ENCODE data around the gene ABHD14A. TPM values are rescaled to one million over a fixed set of nuclear protein-coding genes. Genes with fewer than 3 reads are reported as not detected.

ABHD14A gene
- total and polyA plus RNA-seq, 5 donors from 2014 or later: 12.7 to 137 (median 93.2) TPM

DNA sequence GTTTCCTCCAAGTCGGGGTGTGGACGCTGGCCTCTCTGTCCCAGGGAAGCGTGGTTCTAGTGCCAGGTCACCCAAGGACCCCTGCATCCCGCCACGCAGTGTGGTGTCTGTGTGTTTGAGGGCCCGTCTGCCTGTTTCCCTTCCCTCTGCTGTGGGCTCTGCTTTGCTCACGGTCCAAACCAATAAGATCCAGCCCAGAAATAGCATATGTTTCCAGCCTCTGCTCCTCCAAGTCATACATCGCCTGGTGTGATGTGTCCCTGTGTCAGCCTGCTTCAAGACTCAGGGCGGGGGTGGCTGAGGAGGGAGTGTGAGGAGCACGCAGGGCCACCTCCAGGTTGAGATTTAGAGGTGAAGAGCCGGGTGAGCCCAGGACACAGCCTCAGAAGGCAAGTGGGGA is 42.7 kb downstream of the ABHD14A start:
- Mint-ChIP-seq H3K4me1 (peaks cover 0 to 3% (median 0%) of the 10 kb centered on the region in 4 donors), H3K27me3 (no peaks in the 10 kb centered on the region)

DNA sequence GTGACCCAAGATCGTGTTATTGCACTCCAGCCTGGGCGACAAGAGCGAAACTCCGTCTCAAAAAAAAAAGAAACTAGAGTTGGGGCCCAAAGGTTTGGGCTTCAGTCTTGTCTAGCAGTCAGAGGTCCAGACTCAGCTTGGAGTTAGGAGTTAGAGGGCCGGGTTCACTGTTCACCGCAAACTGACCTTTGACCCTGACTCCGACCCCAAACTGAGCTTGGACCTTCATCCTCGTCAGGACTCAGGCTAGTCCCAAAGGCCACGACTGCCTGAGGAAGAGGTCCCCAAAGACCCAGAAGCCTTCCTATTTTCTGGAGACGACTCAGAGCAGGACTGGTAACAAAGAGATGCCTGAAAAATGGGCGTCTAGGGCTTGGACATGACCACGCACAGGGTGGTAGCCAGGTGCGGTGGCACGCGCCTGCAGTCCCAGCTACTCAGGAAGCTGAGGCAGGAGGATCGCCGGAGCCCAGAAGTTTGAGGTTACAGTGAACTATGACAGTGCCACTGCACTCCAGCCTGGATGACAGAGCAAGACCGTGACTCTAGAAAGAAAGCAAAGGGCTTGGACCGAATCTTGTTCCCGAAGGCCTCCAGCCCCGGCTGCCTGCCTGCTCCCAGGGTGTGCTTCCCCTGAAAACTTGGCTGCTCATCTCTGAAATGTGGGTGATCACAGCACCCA is 43.6 kb downstream of the ABHD14A start:
- no peaks in the 10 kb centered on the region for H3K27me3 ChIP-seq (ENCODE audit: control insufficient read depth, insufficient read depth, low read length)
- no peak for DNase-seq
- Mint-ChIP-seq H3K4me3 (no peak overlapping the region), H3K27ac (no peak overlapping the region), H3K9me3 (no peaks in the 10 kb centered on the region), H3K36me3 (no peaks in the 10 kb centered on the region), H3K27me3 (no peaks in the 10 kb centered on the region), H3K4me1 (peaks cover 0 to 3% (median 0%) of the 10 kb centered on the region in 4 donors)
- no peak overlapping the region for H3K4me3 ChIP-seq (ENCODE audit: low read depth, low read length)
- H3K9me3 ChIP-seq (ENCODE audit: control insufficient read depth in 2 of 2, low read length in 2 of 2): no peaks in the 10 kb centered on the region
- no peak for ATAC-seq (ENCODE audit: low read depth in 2 of 2)
- no peaks in the 10 kb centered on the region for H3K4me1 ChIP-seq (ENCODE audit: control insufficient read depth, insufficient read depth, low read length, poor library complexity, severe bottlenecking)
- no peaks in the 10 kb centered on the region for H3K36me3 ChIP-seq (ENCODE audit: control insufficient read depth, insufficient read depth, low read length)
- no peak overlapping the region for H3K27ac ChIP-seq (ENCODE audit: insufficient read depth, low read length, poor library complexity, severe bottlenecking)

More for the DNA sequence above, 42.7 kb downstream of the ABHD14A start:
- Histone ChIP-seq H3K27me3 (ENCODE audit: control insufficient read depth, insufficient read depth, low read length) (no peaks in the 10 kb centered on the region), H3K4me3 (ENCODE audit: low read depth, low read length) (no peak overlapping the region), H3K9me3 (ENCODE audit: control insufficient read depth in 2 of 2, low read length in 2 of 2) (no peaks in the 10 kb centered on the region), H3K36me3 (ENCODE audit: control insufficient read depth, insufficient read depth, low read length) (no peaks in the 10 kb centered on the region), H3K27ac (ENCODE audit: insufficient read depth, low read length, poor library complexity, severe bottlenecking) (no peak overlapping the region), H3K4me1 (ENCODE audit: control insufficient read depth, insufficient read depth, low read length, poor library complexity, severe bottlenecking) (no peaks in the 10 kb centered on the region)
- ATAC-seq (ENCODE audit: low read depth in 2 of 2) (no peak), DNase-seq (no peak)
- Mint-ChIP-seq H3K4me3 (no peak overlapping the region), H3K9me3 (no peaks in the 10 kb centered on the region), H3K36me3 (no peaks in the 10 kb centered on the region), H3K27ac (no peak overlapping the region)

DNA sequence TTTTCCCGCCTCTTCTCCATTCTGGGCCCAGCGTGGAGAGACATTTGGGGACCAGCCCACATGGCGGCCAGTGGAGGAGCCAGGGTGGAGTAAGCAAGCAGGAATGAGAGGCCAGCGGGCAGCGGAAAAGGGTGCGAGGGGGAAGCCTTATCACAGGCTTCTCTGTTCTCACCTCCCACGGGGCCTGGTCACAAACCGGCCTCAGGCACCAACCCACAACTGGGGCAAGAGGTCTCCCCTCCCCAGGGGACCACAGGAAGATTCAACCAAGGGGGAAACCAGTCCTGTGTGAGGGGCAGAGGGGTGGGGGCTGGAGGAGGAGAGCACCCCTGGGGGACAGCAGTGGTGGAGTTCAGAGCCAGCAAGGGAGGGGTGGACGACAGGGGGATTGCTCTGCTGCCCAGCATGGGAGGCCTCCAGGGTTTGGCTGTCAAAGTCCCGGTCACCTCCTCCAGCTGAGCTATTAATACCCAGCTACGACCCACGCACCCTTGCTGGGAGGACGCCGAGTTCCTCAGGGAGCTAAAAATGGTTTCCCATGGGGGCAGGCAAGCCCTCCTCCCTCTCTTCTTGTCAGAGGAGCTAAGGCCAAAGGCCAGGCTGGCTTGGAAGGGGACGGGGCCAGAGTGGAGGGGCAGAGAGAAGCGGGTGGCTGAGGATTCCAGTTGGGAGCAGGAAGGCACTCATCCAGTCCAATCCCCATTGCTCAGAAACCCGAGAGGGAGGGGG is 44.7 kb downstream of the ABHD14A start:
- ATAC-seq (ENCODE audit: low read depth in 2 of 2): no peak
- H3K9me3 ChIP-seq (ENCODE audit: control insufficient read depth in 2 of 2, low read length in 2 of 2): no peaks in the 10 kb centered on the region
- Mint-ChIP-seq H3K36me3 (no peaks in the 10 kb centered on the region), H3K27ac (no peak overlapping the region), H3K9me3 (no peaks in the 10 kb centered on the region), H3K4me3 (no peak overlapping the region), H3K27me3 (no peaks in the 10 kb centered on the region), H3K4me1 (peaks cover 0 to 3% (median 0%) of the 10 kb centered on the region in 4 donors)
- no peaks in the 10 kb centered on the region for H3K4me1 ChIP-seq (ENCODE audit: control insufficient read depth, insufficient read depth, low read length, poor library complexity, severe bottlenecking)
- DNase-seq: no peak
- no peak overlapping the region for H3K4me3 ChIP-seq (ENCODE audit: low read depth, low read length)
- no peaks in the 10 kb centered on the region for H3K27me3 ChIP-seq (ENCODE audit: control insufficient read depth, insufficient read depth, low read length)
- no peak overlapping the region for H3K27ac ChIP-seq (ENCODE audit: insufficient read depth, low read length, poor library complexity, severe bottlenecking)
- no peaks in the 10 kb centered on the region for H3K36me3 ChIP-seq (ENCODE audit: control insufficient read depth, insufficient read depth, low read length)

DNA sequence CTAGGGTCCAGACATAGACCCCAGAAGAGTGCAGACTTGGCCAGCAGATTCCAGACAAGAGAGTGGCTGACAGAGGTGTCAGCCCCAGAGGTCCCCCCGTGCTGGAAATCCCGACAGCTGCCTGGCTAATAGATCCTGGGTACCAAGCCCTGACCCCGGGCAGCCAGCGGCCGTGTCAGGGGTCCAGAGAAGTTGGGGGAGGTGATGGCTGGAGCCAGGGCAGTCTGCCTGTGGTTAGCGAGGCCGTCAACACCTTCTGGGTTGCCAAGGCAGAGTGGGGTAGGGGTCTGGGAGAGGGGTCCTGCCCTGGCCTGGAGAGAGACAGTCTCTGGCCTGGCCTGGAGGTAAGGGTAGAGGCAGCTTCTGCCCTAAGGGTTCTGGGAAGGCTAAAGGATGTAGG is 45.9 kb downstream of the ABHD14A start:
- Mint-ChIP-seq H3K27ac (no peak overlapping the region), H3K9me3 (no peaks in the 10 kb centered on the region), H3K27me3 (peaks cover 1% of the 10 kb centered on the region), H3K36me3 (no peaks in the 10 kb centered on the region), H3K4me1 (peaks cover 0 to 7% (median 1%) of the 10 kb centered on the region in 4 donors), H3K4me3 (no peak overlapping the region)
- Histone ChIP-seq H3K27ac (ENCODE audit: insufficient read depth, low read length, poor library complexity, severe bottlenecking) (no peak overlapping the region), H3K9me3 (ENCODE audit: control insufficient read depth in 2 of 2, low read length in 2 of 2) (no peaks in the 10 kb centered on the region), H3K4me1 (ENCODE audit: control insufficient read depth, insufficient read depth, low read length, poor library complexity, severe bottlenecking) (no peaks in the 10 kb centered on the region), H3K4me3 (ENCODE audit: low read depth, low read length) (no peak overlapping the region), H3K36me3 (ENCODE audit: control insufficient read depth, insufficient read depth, low read length) (no peaks in the 10 kb centered on the region), H3K27me3 (ENCODE audit: control insufficient read depth, insufficient read depth, low read length) (no peaks in the 10 kb centered on the region)
- ATAC-seq (ENCODE audit: low read depth in 2 of 2): no peak
- DNase-seq: no peak

DNA sequence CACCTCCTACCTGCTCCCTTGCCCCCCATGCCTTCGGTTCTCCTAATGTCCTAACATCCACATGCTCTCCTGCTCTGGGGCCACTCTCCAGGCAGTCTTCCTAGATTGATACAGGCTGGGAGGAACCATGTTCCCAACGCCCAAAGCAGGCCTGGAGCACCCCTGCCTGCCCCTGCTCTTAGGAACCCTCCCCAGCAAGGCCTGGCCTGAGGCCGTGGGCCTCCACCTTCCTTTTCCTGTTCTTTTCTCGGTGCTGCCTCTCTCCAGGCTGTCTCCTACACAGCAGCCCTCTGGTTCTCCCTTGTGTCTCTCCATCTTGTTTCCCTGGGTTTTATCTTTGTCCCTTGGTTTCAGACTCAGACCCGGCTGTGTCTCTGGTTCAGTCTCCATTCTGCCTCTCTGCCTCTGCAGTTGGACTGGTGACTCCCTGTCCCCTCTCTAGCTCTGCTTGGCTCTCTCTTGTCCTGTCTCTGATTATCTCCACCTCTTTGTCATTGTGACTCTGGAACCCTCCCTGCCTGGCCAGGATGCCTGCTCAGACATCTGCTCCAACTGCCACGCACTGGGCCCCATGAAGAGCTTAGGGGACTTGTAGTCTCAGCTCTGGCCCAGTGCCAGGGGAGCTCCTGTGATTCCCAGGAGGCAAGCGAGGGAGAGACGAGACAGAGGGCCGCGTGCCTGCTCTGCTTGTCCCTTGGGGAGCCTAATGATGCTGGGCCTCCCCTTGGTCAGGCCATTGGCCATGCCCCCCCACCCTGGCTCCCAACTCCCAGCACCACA is 46.8 kb downstream of the ABHD14A start:
- Mint-ChIP-seq H3K9me3 (no peaks in the 10 kb centered on the region), H3K36me3 (no peaks in the 10 kb centered on the region), H3K27me3 (peaks cover 8% of the 10 kb centered on the region), H3K4me1 (peaks cover 0 to 12% (median 4%) of the 10 kb centered on the region in 4 donors), H3K27ac (peak overlapping the region in 1 of 3 donors; percentile 62), H3K4me3 (no peak overlapping the region)
- Histone ChIP-seq H3K27me3 (ENCODE audit: control insufficient read depth, insufficient read depth, low read length) (no peaks in the 10 kb centered on the region), H3K4me3 (ENCODE audit: low read depth, low read length) (no peak overlapping the region), H3K9me3 (ENCODE audit: control insufficient read depth in 2 of 2, low read length in 2 of 2) (no peaks in the 10 kb centered on the region), H3K4me1 (ENCODE audit: control insufficient read depth, insufficient read depth, low read length, poor library complexity, severe bottlenecking) (no peaks in the 10 kb centered on the region), H3K27ac (ENCODE audit: insufficient read depth, low read length, poor library complexity, severe bottlenecking) (no peak overlapping the region), H3K36me3 (ENCODE audit: control insufficient read depth, insufficient read depth, low read length) (no peaks in the 10 kb centered on the region)
- DNase-seq: no peak
- ATAC-seq (ENCODE audit: low read depth in 2 of 2): no peak

DNA sequence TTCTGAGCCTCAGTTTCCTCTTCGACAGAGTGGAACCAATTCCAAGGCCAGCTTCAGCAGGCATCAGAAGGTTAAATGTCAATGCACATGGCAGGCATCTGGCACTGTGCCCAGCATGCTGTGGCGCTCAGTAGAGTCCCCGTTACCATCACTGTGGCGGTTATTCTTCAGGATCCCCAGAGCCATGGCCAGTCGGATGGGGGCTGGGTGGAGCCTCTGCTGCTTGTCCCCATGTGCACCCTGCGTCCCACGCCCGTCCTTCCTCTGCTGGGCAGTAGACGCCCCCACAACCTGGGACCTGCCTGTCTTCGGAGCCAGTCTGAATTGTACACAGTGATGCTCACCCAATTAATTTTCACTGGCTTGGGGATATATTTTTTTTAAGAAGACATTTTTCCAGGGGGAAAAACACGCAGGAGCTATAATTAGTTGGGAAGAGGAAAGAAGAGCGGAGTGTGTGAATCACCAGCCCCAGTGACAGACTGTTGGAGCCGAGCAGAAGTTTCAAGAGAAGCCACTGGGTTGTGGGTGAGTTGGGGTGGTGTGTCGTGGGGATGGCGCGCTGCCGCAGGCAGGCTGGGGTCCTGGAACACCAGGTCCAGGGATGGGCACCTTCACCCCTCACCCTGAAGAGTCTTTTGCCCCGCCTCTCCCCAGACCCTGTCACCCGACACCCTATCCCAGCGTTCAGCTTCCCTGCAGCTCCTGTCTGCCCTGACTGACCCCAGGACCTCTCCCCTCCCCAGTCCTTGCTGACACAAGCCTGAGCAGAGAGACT is 47.6 kb downstream of the ABHD14A start:
- Histone ChIP-seq H3K4me3 (ENCODE audit: low read depth, low read length) (no peak overlapping the region), H3K27ac (ENCODE audit: insufficient read depth, low read length, poor library complexity, severe bottlenecking) (no peak overlapping the region), H3K9me3 (ENCODE audit: control insufficient read depth in 2 of 2, low read length in 2 of 2) (no peaks in the 10 kb centered on the region), H3K27me3 (ENCODE audit: control insufficient read depth, insufficient read depth, low read length) (no peaks in the 10 kb centered on the region), H3K36me3 (ENCODE audit: control insufficient read depth, insufficient read depth, low read length) (no peaks in the 10 kb centered on the region), H3K4me1 (ENCODE audit: control insufficient read depth, insufficient read depth, low read length, poor library complexity, severe bottlenecking) (no peaks in the 10 kb centered on the region)
- ATAC-seq (ENCODE audit: low read depth in 2 of 2) (no peak), DNase-seq (no peak)
- no peaks in the 10 kb centered on the region for H3K9me3 Mint-ChIP-seq
- peaks cover 0 to 12% (median 4%) of the 10 kb centered on the region in 4 donors for H3K4me1 Mint-ChIP-seq
- H3K4me3 Mint-ChIP-seq: no peak overlapping the region
- peaks cover 8% of the 10 kb centered on the region for H3K27me3 Mint-ChIP-seq
- no peaks in the 10 kb centered on the region for H3K36me3 Mint-ChIP-seq
- peak overlapping the region in 1 of 3 donors; percentile 31 for H3K27ac Mint-ChIP-seq

DNA sequence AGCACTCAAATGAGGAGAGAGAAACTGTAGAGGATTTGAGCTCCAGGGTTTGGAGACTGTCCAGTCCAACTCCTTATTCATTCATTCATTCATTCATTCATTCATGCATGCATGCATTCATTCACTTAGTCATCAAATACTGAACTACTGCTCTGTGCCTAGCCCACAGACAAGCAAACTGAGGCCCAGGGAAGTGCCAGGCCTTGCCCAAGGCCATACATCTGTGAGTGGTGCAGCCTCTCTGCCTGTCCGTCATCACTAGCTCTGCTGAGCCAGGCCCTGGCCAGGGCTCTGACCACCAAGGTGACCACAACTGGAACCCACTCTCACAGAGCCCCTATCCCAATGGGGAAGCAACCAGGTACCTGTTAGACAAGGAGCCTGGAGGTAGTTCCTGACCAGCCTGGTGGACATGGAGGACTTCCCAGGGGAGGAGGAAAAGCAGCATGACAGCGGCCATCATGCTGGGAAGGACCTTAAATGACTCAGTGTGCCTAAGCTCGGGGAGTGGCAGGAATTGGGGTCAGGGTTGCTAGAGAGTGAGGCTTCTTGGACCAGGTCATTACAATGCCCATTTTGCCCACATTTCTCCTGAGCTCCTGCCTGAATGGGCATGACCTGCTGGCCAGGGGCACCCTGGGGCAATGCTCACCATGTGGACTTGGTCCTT is 48.4 kb downstream of the ABHD14A start:
- Histone ChIP-seq H3K9me3 (ENCODE audit: control insufficient read depth in 2 of 2, low read length in 2 of 2) (no peaks in the 10 kb centered on the region), H3K4me3 (ENCODE audit: low read depth, low read length) (no peak overlapping the region), H3K27me3 (ENCODE audit: control insufficient read depth, insufficient read depth, low read length) (no peaks in the 10 kb centered on the region), H3K27ac (ENCODE audit: insufficient read depth, low read length, poor library complexity, severe bottlenecking) (no peak overlapping the region), H3K4me1 (ENCODE audit: control insufficient read depth, insufficient read depth, low read length, poor library complexity, severe bottlenecking) (no peaks in the 10 kb centered on the region), H3K36me3 (ENCODE audit: control insufficient read depth, insufficient read depth, low read length) (no peaks in the 10 kb centered on the region)
- ATAC-seq (ENCODE audit: low read depth in 2 of 2) (no peak), DNase-seq (no peak)
- Mint-ChIP-seq H3K4me3 (no peak overlapping the region), H3K27ac (peak overlapping the region in 1 of 3 donors; percentile 31), H3K9me3 (no peaks in the 10 kb centered on the region), H3K27me3 (peaks cover 8% of the 10 kb centered on the region), H3K36me3 (no peaks in the 10 kb centered on the region), H3K4me1 (peaks cover 0 to 12% (median 4%) of the 10 kb centered on the region in 4 donors)
